ENCODE results near the gene NPY. TPM values are rescaled to one million over a fixed set of nuclear protein-coding genes. Genes with fewer than 3 reads are reported as not detected.

The NPY gene
- total RNA-seq (2022; extraction: Qiagen RNA extraction; ENCODE audit: low read depth): not detected in 5 replicates

DNA sequence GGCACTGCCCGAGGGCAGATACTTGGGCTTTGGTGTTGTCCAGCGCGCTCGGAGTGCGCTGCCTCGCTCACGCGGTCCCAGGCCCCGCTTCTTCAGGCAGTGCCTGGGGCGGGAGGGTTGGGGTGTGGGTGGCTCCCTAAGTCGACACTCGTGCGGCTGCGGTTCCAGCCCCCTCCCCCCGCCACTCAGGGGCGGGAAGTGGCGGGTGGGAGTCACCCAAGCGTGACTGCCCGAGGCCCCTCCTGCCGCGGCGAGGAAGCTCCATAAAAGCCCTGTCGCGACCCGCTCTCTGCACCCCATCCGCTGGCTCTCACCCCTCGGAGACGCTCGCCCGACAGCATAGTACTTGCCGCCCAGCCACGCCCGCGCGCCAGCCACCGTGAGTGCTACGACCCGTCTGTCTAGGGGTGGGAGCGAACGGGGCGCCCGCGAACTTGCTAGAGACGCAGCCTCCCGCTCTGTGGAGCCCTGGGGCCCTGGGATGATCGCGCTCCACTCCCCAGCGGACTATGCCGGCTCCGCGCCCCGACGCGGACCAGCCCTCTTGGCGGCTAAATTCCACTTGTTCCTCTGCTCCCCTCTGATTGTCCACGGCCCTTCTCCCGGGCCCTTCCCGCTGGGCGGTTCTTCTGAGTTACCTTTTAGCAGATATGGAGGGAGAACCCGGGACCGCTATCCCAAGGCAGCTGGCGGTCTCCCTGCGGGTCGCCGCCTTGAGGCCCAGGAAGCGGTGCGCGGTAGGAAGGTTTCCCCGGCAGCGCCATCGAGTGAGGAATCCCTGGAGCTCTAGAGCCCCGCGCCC, at the start of gene NPY:
NPY (plus strand) TSS at position 294 of the 802 bp plus-strand sequence. CDS start 1,051 bp downstream, outside the sequence.

All from A549 treated with GW870086 at 1 μM for 4 hours (cell line).